ENCODE data around the gene MAP3K3.

DNA sequence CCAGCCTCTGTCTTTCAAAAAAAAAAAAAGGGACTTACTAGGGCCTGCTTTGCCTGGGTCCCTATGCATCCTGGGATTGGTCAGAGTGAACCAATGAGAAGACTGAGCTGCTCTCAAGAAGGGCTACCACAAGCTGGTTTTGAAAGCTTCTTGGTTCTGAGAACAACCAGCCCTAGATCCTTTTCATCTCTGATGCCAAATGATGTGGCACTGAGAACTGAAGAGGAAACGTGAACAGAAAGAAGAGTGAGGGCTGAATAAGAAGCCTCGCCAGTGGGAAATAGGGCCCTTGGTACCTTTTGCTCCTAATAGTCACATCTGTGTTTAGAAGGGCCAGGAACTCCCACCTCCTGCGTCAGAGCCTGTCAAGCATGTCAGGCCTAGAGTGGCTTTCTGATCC, 10.9 kb upstream of the MAP3K3 start:
- TF ChIP-seq POLR2A (IDR thresholded peaks at IDR 0.05; ENCODE audit: low read length): no peak
- TF ChIP-seq GATA1 (IDR thresholded peaks at IDR 0.05; ENCODE audit: low read depth, low read length): no peak
